ENCODE results near the gene DIAPH2.

DIAPH2 gene

GRCh38 chrX:97517763-97518162 lies 833.1 kb downstream of the DIAPH2 start:
- DNase-seq = no peak

GRCh38 chrX:97522307-97522706 lies 837.7 kb downstream of the DIAPH2 start:
- no peak for DNase-seq

- no peak for DNase-seq
Measured at GRCh38 chrX:97524340-97524739, 839.7 kb downstream of the DIAPH2 start.

GRCh38 chrX:97524997-97525396 lies 840.4 kb downstream of the DIAPH2 start:
- no peak for DNase-seq

GRCh38 chrX:97525981-97526380 lies 841.3 kb downstream of the DIAPH2 start:
- DNase-seq = no peak

- no peak for DNase-seq
Measured at GRCh38 chrX:97527725-97528124, 843.1 kb downstream of the DIAPH2 start.

GRCh38 chrX:97529536-97530200 lies 845.0 kb downstream of the DIAPH2 start:
- no peak for DNase-seq

- DNase-seq = no peak
Measured at GRCh38 chrX:97531825-97532224, 847.2 kb downstream of the DIAPH2 start.

- DNase-seq = no peak
Measured at GRCh38 chrX:97538745-97539144, 854.1 kb downstream of the DIAPH2 start.

GRCh38 chrX:97539970-97540519 lies 855.4 kb downstream of the DIAPH2 start:
- DNase-seq = no peak

- no peak for DNase-seq
Measured at GRCh38 chrX:97547877-97548578, 863.4 kb downstream of the DIAPH2 start.

- DNase-seq = no peak
Measured at GRCh38 chrX:97551821-97552220, 867.2 kb downstream of the DIAPH2 start.

GRCh38 chrX:97553833-97554232 lies 869.2 kb downstream of the DIAPH2 start:
- no peak for DNase-seq

- DNase-seq = no peak
Measured at GRCh38 chrX:97556359-97556758, 871.7 kb downstream of the DIAPH2 start.

GRCh38 chrX:97563531-97564133 lies 879.0 kb downstream of the DIAPH2 start:
- DNase-seq = peak; percentile 34

- DNase-seq = peak; percentile 1
Measured at GRCh38 chrX:97564496-97564895, 879.9 kb downstream of the DIAPH2 start.

- no peak for DNase-seq
Measured at GRCh38 chrX:97587171-97587570, 902.5 kb downstream of the DIAPH2 start.

- DNase-seq = no peak
Measured at GRCh38 chrX:97594646-97595224, 910.1 kb downstream of the DIAPH2 start.

GRCh38 chrX:97597954-97598353 lies 913.3 kb downstream of the DIAPH2 start:
- no peak for DNase-seq

GRCh38 chrX:97602465-97603258 lies 918.0 kb downstream of the DIAPH2 start:
- no peak for DNase-seq

- DNase-seq = no peak
Measured at GRCh38 chrX:97605271-97605670, 920.6 kb downstream of the DIAPH2 start.

GRCh38 chrX:97609357-97609756 lies 924.7 kb downstream of the DIAPH2 start:
- DNase-seq = no peak

GRCh38 chrX:97609938-97610337 lies 925.3 kb downstream of the DIAPH2 start:
- peak; percentile 0 for DNase-seq
